GM23338 (cell line): ENCODE data around the gene ZNF200.

ENCODE experiments used
- CTCF ChIP-seq, 2 experiments: fragments of 200-600 bp in 1 of 2; sonication (generic) in 1 of 2; conservative IDR thresholded peaks; 2 replicates each; pipeline versions ENCODE4 v1.5.1 to v1.6.1; 2016 to 2017; ENCODE audit warnings: antibody characterized with exemption in 2 of 2, low read depth in 2 of 2, mild to moderate bottlenecking in 2 of 2, moderate library complexity in 1 of 2
- EZH2phosphoT487 ChIP-seq: fragments of 200-600 bp; sonication (generic); IDR thresholded peaks from one replicate; pipeline ENCODE4 v1.8.1; 2018; ENCODE audit warnings: antibody characterized with exemption; ENCODE audit not compliant: unreplicated experiment
- REST ChIP-seq: IDR thresholded peaks from one replicate; pipeline ENCODE4 v1.6.1; 2018; ENCODE audit warnings: antibody characterized with exemption; ENCODE audit not compliant: unreplicated experiment

- TF ChIP-seq REST (no peak), EZH2phosphoT487 (no peak), CTCF (conservative IDR thresholded peaks at IDR 0.05; ENCODE audit: low read depth in 2 of 2) (no peak)
Measured at GRCh38 chr16:3188675-3188924, 46.4 kb downstream of the ZNF200 start.
